Muscle layer of duodenum (tissue), 2 donors: Measurements from ENCODE around the gene CRHR2.

Source experiments
- H3K27ac ChIP-seq: one replicate; pipeline ENCODE4 v1.7.0; 2013; ENCODE audit warnings: mild to moderate bottlenecking, low read length
- H3K27me3 ChIP-seq: one replicate; pipeline ENCODE4 v1.7.0; 2013; ENCODE audit warnings: low read depth, mild to moderate bottlenecking, control low read depth, low read length
- H3K36me3 ChIP-seq, 2 donors: one replicate each; pipeline ENCODE4 v1.7.0; 2013; ENCODE audit warnings: low read length in 2 of 2, control low read depth in 1 of 2, mild to moderate bottlenecking in 1 of 2; ENCODE audit not compliant: insufficient read depth in 2 of 2, control insufficient read depth in 1 of 2
- H3K4me1 ChIP-seq, 2 donors: one replicate each; pipeline ENCODE4 v1.7.0; 2013; ENCODE audit warnings: low read length in 2 of 2, mild to moderate bottlenecking in 2 of 2, control low read depth in 1 of 2, moderate library complexity in 1 of 2; ENCODE audit not compliant: insufficient read depth in 2 of 2, control insufficient read depth in 1 of 2
- H3K4me3 ChIP-seq, 2 donors: one replicate each; pipeline ENCODE4 v1.7.0; 2013; ENCODE audit warnings: low read length in 2 of 2, low read depth in 1 of 2, mild to moderate bottlenecking in 1 of 2
- H3K9me3 ChIP-seq, 2 donors: one replicate each; pipeline ENCODE4 v1.7.0; 2013; ENCODE audit warnings: low read length in 2 of 2, control low read depth in 1 of 2, mild to moderate bottlenecking in 1 of 2; ENCODE audit not compliant: control insufficient read depth in 1 of 2
- donor health status: healthy.

The CRHR2 gene

DNA sequence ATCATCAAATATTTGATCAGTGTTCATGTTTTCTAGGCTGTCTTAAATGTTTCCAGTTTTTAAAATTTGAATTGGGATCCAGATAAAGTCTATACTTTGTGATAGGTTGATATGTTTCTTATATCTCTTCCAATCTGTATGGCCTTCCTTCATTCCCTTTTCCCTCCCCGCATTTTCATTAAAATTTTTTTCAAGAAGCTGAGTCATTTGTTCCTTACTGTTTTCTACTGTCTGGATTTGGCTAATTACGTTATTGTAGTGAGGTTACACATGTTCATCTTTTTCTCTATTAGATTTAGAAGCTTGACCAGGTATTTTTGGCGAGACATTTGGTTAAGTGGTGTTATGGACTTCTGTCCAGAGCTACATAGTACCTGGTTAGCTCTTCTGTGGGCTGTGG, 76.4 kb downstream of the CRHR2 start:
- H3K27ac ChIP-seq = no peak overlapping the region
- no peaks in the 10 kb centered on the region for H3K27me3 ChIP-seq
- H3K4me3 ChIP-seq = no peak overlapping the region
- no peaks in the 10 kb centered on the region for H3K9me3 ChIP-seq
- H3K4me1 ChIP-seq = no peaks in the 10 kb centered on the region
- peaks cover 52 to 62% of the 10 kb centered on the region in 2 donors for H3K36me3 ChIP-seq

- H3K36me3 ChIP-seq = peaks cover 56 to 65% of the 10 kb centered on the region in 2 donors
- H3K9me3 ChIP-seq = no peaks in the 10 kb centered on the region
- no peaks in the 10 kb centered on the region for H3K27me3 ChIP-seq
- no peaks in the 10 kb centered on the region for H3K4me1 ChIP-seq
- no peak overlapping the region for H3K27ac ChIP-seq
- H3K4me3 ChIP-seq = no peak overlapping the region
Observed at GRCh38 chr7:30604901-30605300, 77.4 kb downstream of the CRHR2 start.
